Liver (tissue), 9 donors: ENCODE results near the gene NYAP2. TPM values are rescaled to one million over a fixed set of nuclear protein-coding genes. Genes with fewer than 3 reads are reported as not detected.

Experiments
- DNase-seq: peaks from one replicate; pipeline ENCODE4 v3.0.0-alpha.2; 2017; ENCODE audit warnings: low spot score
- H3K27ac ChIP-seq, 2 donors: one replicate each; pipeline ENCODE4 v1.7.0; 2013; ENCODE audit warnings: inconsistent platforms in 2 of 2, low read length in 2 of 2, control low read depth in 1 of 2, low read depth in 1 of 2, mild to moderate bottlenecking in 1 of 2
- H3K27me3 ChIP-seq, 4 donors: one replicate each; pipeline versions ENCODE4 v1.6.1 to v1.7.0; 2013; ENCODE audit warnings: low read length in 3 of 4, inconsistent platforms in 1 of 4, mild to moderate bottlenecking in 1 of 4, moderate library complexity in 1 of 4; ENCODE audit not compliant: control insufficient read depth in 4 of 4, insufficient read depth in 4 of 4
- H3K36me3 ChIP-seq, 4 donors: one replicate each; pipeline versions ENCODE4 v1.6.1 to v1.7.0; 2013; ENCODE audit warnings: low read length in 3 of 4, mild to moderate bottlenecking in 3 of 4, low read depth in 1 of 4, moderate library complexity in 1 of 4; ENCODE audit not compliant: control insufficient read depth in 4 of 4, insufficient read depth in 3 of 4
- H3K4me1 ChIP-seq, 4 donors: one replicate each; pipeline versions ENCODE4 v1.6.1 to v1.7.0; 2013; ENCODE audit warnings: low read length in 3 of 4, mild to moderate bottlenecking in 3 of 4, moderate library complexity in 1 of 4; ENCODE audit not compliant: control insufficient read depth in 4 of 4, insufficient read depth in 4 of 4
- H3K4me3 ChIP-seq, 3 donors: one replicate each; pipeline versions ENCODE4 v1.6.1 to v1.7.0; 2013; ENCODE audit warnings: low read length in 3 of 3, control low read depth in 1 of 3, low read depth in 1 of 3, mild to moderate bottlenecking in 1 of 3
- H3K9ac ChIP-seq, 2 donors: one replicate each; pipeline ENCODE4 v1.7.0; 2013; ENCODE audit warnings: low read length in 2 of 2, mild to moderate bottlenecking in 2 of 2, moderate library complexity in 2 of 2, control low read depth in 1 of 2, low read depth in 1 of 2
- H3K9me3 ChIP-seq, 4 donors: one replicate each; pipeline versions ENCODE4 v1.6.1 to v1.7.0; 2013; ENCODE audit warnings: low read length in 3 of 4; ENCODE audit not compliant: control insufficient read depth in 4 of 4
- CTCF ChIP-seq: fragments of 150-350 bp; IDR thresholded peaks from 2 replicates; pipeline ENCODE4 v1.5.1; 2017; ENCODE audit warnings: improper control_type of control experiment, low read depth, low read length; ENCODE audit not compliant: missing input control
- EGR1 ChIP-seq, 2 donors: IDR thresholded peaks; 2 replicates each; pipeline ENCODE4 v1.6.1; 2016 to 2018; ENCODE audit warnings: antibody characterized with exemption in 2 of 2, low read depth in 2 of 2
- FOXA1 ChIP-seq: IDR thresholded peaks from 2 replicates; pipeline ENCODE4 v1.6.1; 2016; ENCODE audit warnings: antibody characterized with exemption
- FOXA2 ChIP-seq: IDR thresholded peaks from 2 replicates; pipeline ENCODE4 v1.6.1; 2016; ENCODE audit warnings: antibody characterized with exemption
- GABPA ChIP-seq, 2 donors: IDR thresholded peaks in 1 of 2; conservative IDR thresholded peaks in 1 of 2; 2 replicates each; pipeline ENCODE4 v1.6.1; 2016; ENCODE audit warnings: antibody characterized with exemption in 2 of 2, mild to moderate bottlenecking in 1 of 2, moderate library complexity in 1 of 2
- HNF4A ChIP-seq, 2 donors: conservative IDR thresholded peaks; 2 replicates each; pipeline ENCODE4 v1.6.1; 2016; ENCODE audit warnings: antibody characterized with exemption in 2 of 2, mild to moderate bottlenecking in 2 of 2
- HNF4G ChIP-seq: IDR thresholded peaks from 2 replicates; pipeline ENCODE4 v1.6.1; 2016; ENCODE audit warnings: antibody characterized with exemption
- JUND ChIP-seq, 2 donors: IDR thresholded peaks; 2 replicates each; pipeline ENCODE4 v1.6.1; 2016; ENCODE audit warnings: antibody characterized with exemption in 2 of 2
- MAX ChIP-seq: IDR thresholded peaks from 2 replicates; pipeline ENCODE4 v1.6.1; 2016; ENCODE audit warnings: antibody characterized with exemption
- NR2F2 ChIP-seq: IDR thresholded peaks from 2 replicates; pipeline ENCODE4 v1.6.1; 2016; ENCODE audit warnings: antibody characterized with exemption
- RAD21 ChIP-seq, 2 donors: IDR thresholded peaks; 2 replicates each; pipeline ENCODE4 v1.6.1; 2016; ENCODE audit warnings: antibody characterized with exemption in 2 of 2, mild to moderate bottlenecking in 2 of 2
- SP1 ChIP-seq: IDR thresholded peaks from 2 replicates; pipeline ENCODE4 v1.6.1; 2018; ENCODE audit warnings: antibody characterized with exemption, mild to moderate bottlenecking
- TAF1 ChIP-seq: conservative IDR thresholded peaks from 2 replicates; pipeline ENCODE4 v1.6.1; 2016; ENCODE audit warnings: antibody characterized with exemption, mild to moderate bottlenecking
- YY1 ChIP-seq: IDR thresholded peaks from 2 replicates; pipeline ENCODE4 v1.6.1; 2016; ENCODE audit warnings: antibody characterized with exemption, mild to moderate bottlenecking
- ZBTB33 ChIP-seq: IDR thresholded peaks from 2 replicates; pipeline ENCODE4 v1.6.1; 2016; ENCODE audit warnings: antibody characterized with exemption
- WGBS: extraction: QIAGEN DNeasy Blood & Tissue Kit; methylation state at CpG from one replicate; pipeline ENCODE4 v1.1.7; 2013; 5-methylcytosine and 5-hydroxymethylcytosine counted together
- polyA plus RNA-seq, 2 donors: library from polyadenylated mRNA; stranded (reverse) in 1 of 2; unstranded in 1 of 2; fragments of 200-250 nt in 1 of 2; fragments of >200 nt in 1 of 2; fragmentation: Nextera tagmentation in 1 of 2; extraction: Ambion mirVana in 1 of 2; gene quantifications; one replicate each; pipeline versions ENCODE4 v1.2.1 to v1.2.3, GENCODE V29; 2013 to 2015
- total RNA-seq, 2 donors: library from RNA; depleted of rRNA; stranded (reverse); fragments of >200 nt; gene quantifications; one replicate each; pipeline ENCODE4 v1.2.3, GENCODE V29; 2014
- donor health status: healthy.
- donor health status: healthy.
- donor health status: healthy.
- donor health status: healthy.
- donor health status: healthy.

NYAP2 gene
- total and polyA plus RNA-seq, 4 donors, result not detected

GRCh38 chr2:225683258-225683657, 283.7 kb downstream of the NYAP2 start:
- 67% methylated on average over 2 of the region's 2 CpGs for WGBS

DNA sequence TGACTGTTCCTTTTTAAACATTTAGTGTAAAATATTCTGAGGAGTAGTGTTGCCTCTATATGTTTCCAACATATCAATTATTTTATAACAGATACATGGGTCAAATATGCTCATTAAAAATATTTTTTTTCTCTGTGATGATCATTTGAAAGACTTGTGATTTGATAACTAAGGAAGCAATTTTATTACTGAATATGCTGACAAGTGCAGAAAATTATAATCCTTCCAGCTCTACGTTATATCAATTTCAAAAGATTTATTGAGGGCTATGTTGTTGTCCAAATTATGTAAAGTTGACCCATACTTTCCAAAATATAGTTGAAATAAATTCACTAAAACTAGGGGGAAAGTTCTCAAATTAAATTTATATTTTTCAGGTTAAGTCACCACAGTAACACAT, 290.6 kb downstream of the NYAP2 start:
- Histone ChIP-seq H3K36me3 (no peaks in the 10 kb centered on the region), H3K4me3 (no peak overlapping the region), H3K27ac (no peak overlapping the region), H3K27me3 (peaks cover 0 to 2% (median 0%) of the 10 kb centered on the region in 4 donors), H3K4me1 (no peaks in the 10 kb centered on the region), H3K9ac (no peak overlapping the region), H3K9me3 (no peaks in the 10 kb centered on the region)
- TF ChIP-seq ZBTB33 (no peak), TAF1 (no peak), FOXA1 (no peak), MAX (no peak), FOXA2 (no peak), HNF4G (no peak), HNF4A (conservative IDR thresholded peaks at IDR 0.05) (no peak), EGR1 (IDR thresholded peaks at IDR 0.05; ENCODE audit: low read depth in 2 of 2) (no peak), NR2F2 (no peak), YY1 (no peak), JUND (IDR thresholded peaks at IDR 0.05) (no peak)
- no peak for DNase-seq
- 71% methylated on average over 1 of the region's 1 CpG for WGBS

More at GRCh38 chr2:225683258-225683657, 283.7 kb downstream of the NYAP2 start:
- no peak for TF ChIP-seq EGR1 (IDR thresholded peaks at IDR 0.05; ENCODE audit: low read depth in 2 of 2)
- Histone ChIP-seq H3K9ac (no peak overlapping the region), H3K9me3 (no peaks in the 10 kb centered on the region), H3K4me3 (no peak overlapping the region), H3K27ac (no peak overlapping the region), H3K4me1 (no peaks in the 10 kb centered on the region), H3K27me3 (no peaks in the 10 kb centered on the region), H3K36me3 (no peaks in the 10 kb centered on the region)
- DNase-seq, result no peak

DNA sequence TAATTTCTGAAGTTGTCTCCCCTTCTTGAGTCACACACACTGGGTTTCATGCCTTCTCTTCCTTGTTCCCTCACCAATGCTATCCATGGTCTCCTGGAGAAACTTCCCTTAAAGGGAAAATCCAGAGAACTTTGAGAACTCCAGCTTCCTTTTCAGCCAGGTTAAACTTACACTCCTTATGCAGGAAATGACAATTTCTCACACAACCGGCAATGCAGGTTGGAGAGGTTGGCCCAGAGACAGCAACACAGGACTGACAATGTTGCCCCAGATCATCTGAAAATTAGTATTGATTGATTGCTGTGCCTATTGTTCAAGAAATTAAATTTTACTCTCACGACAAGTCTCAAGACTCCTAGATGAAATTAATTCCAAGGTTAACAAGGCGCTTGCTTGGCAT, 292.2 kb downstream of the NYAP2 start:
- no peak overlapping the region for H3K27ac ChIP-seq
- H3K9me3 ChIP-seq, result no peaks in the 10 kb centered on the region
- TF ChIP-seq GABPA (IDR thresholded peaks at IDR 0.05 in 1 of 2, conservative IDR thresholded peaks at IDR 0.05 in 1 of 2), result no peak
- TF ChIP-seq YY1, result no peak
- TF ChIP-seq SP1, result no peak
- TF ChIP-seq TAF1, result no peak
- no peak for TF ChIP-seq CTCF
- no peak for TF ChIP-seq FOXA1
- TF ChIP-seq RAD21 (IDR thresholded peaks at IDR 0.05), result no peak
- no peak overlapping the region for H3K4me3 ChIP-seq
- H3K36me3 ChIP-seq, result no peaks in the 10 kb centered on the region
- H3K9ac ChIP-seq, result no peak overlapping the region
- no peaks in the 10 kb centered on the region for H3K4me1 ChIP-seq
- DNase-seq, result no peak
- WGBS, result 91% methylated on average over 3 of the region's 3 CpGs
- peaks cover 0 to 2% (median 0%) of the 10 kb centered on the region in 4 donors for H3K27me3 ChIP-seq
